K562 treated with DMSO at 1 percent for 12 hours (cell line): ENCODE results near the gene ZNF23. TPM values are rescaled to one million over a fixed set of nuclear protein-coding genes. Genes with fewer than 3 reads are reported as not detected.

ENCODE experiments used
- total RNA-seq: library from RNA; unstranded; fragments of 300-600 nt; gene quantifications from 2 replicates; pipeline ENCODE4 v1.2.3, GENCODE V29; 2022; ENCODE audit not compliant: insufficient read depth

Gene ZNF23
- 2.4 and 7.2 TPM in 2 replicates for total RNA-seq

GRCh38 chr16:71461686-71462648 is at the start of gene ZNF23:
Gene ZNF23 (minus strand): TSS chr16:71462247. CDS start chr16:71456796, 5,451 bp downstream.

GRCh38 chr16:71489122-71489521 is 27.1 kb upstream of the ZNF23 start, which contains the start of gene ZNF19:
Gene ZNF19 (minus strand): TSS chr16:71489324. CDS start chr16:71482114, 7,210 bp downstream.

GRCh38 chr16:71442051-71442440 is 20.0 kb downstream of the ZNF23 start, which contains the start of gene TLE7:
Gene TLE7 (minus strand): TSS chr16:71442054. CDS start chr16:71433324, 8,730 bp downstream.

Other genes starting within 250 kb of the ZNF23 start
- 0.22 TPM in 1 of 2 replicates, not detected in the other for gene HYDIN, start 231.5 kb downstream of the ZNF23 start, total RNA-seq
- gene CMTR2, start 172.8 kb downstream of the ZNF23 start, total RNA-seq, result 5.0 and 21.2 TPM in 2 replicates
- gene CALB2, start 103.5 kb downstream of the ZNF23 start, total RNA-seq, result not detected in 2 replicates
- gene TLE7, start 20.2 kb downstream of the ZNF23 start, total RNA-seq, result not detected in 2 replicates
- 0.43 and 0.58 TPM in 2 replicates for gene ZNF19, start 27.1 kb upstream of the ZNF23 start, total RNA-seq
- not detected in 2 replicates for gene CHST4, start 64.2 kb upstream of the ZNF23 start, total RNA-seq
- not detected in 2 replicates for gene TAT, start 114.8 kb upstream of the ZNF23 start, total RNA-seq
- 0.30 TPM in 1 of 2 replicates, not detected in the other for gene MARVELD3, start 163.9 kb upstream of the ZNF23 start, total RNA-seq